MM.1S (cell line): Measurements from ENCODE around the gene GGA2.

Experiments used
- DNase-seq: peaks from one replicate; pipeline ENCODE4 v3.0.0-alpha.2; 2015
- H2AFZ ChIP-seq: fragments of 300-600 bp; sonication (generic); 2 replicates; pipeline ENCODE4 v1.6.0; 2016; ENCODE audit warnings: antibody characterized with exemption, low read length
- H3F3A ChIP-seq: fragments of 300-600 bp; sonication (generic); 2 replicates; pipeline ENCODE4 v1.6.1; 2016; ENCODE audit warnings: mild to moderate bottlenecking, antibody characterized with exemption, low read length, moderate library complexity, mixed read lengths; ENCODE audit not compliant: insufficient read depth
- H3K27ac ChIP-seq: fragments of 300-600 bp; sonication (generic); 2 replicates; pipeline ENCODE4 v1.5.1; 2016; ENCODE audit warnings: mild to moderate bottlenecking, low read length
- H3K27me3 ChIP-seq: fragments of 300-600 bp; sonication (generic); replicated peaks from 2 replicates; pipeline ENCODE4 v1.6.0; 2016; ENCODE audit warnings: low read length; ENCODE audit not compliant: insufficient read depth
- H3K36me3 ChIP-seq: fragments of 300-600 bp; sonication (generic); replicated peaks from 2 replicates; pipeline ENCODE4 v1.6.1; 2016; ENCODE audit warnings: mild to moderate bottlenecking, low read length, mixed read lengths; ENCODE audit not compliant: insufficient read depth
- H3K4me1 ChIP-seq: fragments of 300-600 bp; sonication (generic); 2 replicates; pipeline ENCODE4 v1.6.1; 2016; ENCODE audit warnings: low read length, mixed read lengths
- H3K4me2 ChIP-seq: fragments of 300-600 bp; sonication (generic); 2 replicates; pipeline ENCODE4 v1.6.0; 2016; ENCODE audit warnings: low read depth, low read length
- H3K4me3 ChIP-seq: fragments of 300-600 bp; sonication (generic); 2 replicates; pipeline ENCODE4 v1.5.1; 2016; ENCODE audit warnings: low read length, mixed read lengths
- H3K79me2 ChIP-seq: fragments of 300-600 bp; sonication (generic); 2 replicates; pipeline ENCODE4 v1.6.1; 2016; ENCODE audit warnings: mixed run types, low read length, mixed read lengths
- H3K9ac ChIP-seq: fragments of 300-600 bp; sonication (generic); 2 replicates; pipeline ENCODE4 v1.6.1; 2016; ENCODE audit warnings: low read length, mixed read lengths
- H3K9me2 ChIP-seq: fragments of 300-600 bp; sonication (generic); replicated peaks from 2 replicates; pipeline ENCODE4 v1.6.1; 2016; ENCODE audit warnings: mild to moderate bottlenecking, low read length, mixed read lengths; ENCODE audit not compliant: insufficient read depth
- H3K9me3 ChIP-seq: fragments of 300-600 bp; sonication (generic); replicated peaks from 2 replicates; pipeline ENCODE4 v1.6.1; 2016; ENCODE audit warnings: mild to moderate bottlenecking, low read length, mixed read lengths; ENCODE audit not compliant: insufficient read depth
- H4K20me1 ChIP-seq: fragments of 300-600 bp; sonication (generic); 2 replicates; pipeline ENCODE4 v1.6.1; 2016; ENCODE audit warnings: mild to moderate bottlenecking, low read length, moderate library complexity, mixed read lengths; ENCODE audit not compliant: insufficient read depth
- CTCF ChIP-seq: fragments of 300-600 bp; sonication (generic); IDR thresholded peaks from 2 replicates; pipeline ENCODE4 v1.5.1; 2016; ENCODE audit warnings: antibody characterized with exemption, low read length, mixed read lengths
- EZH2 ChIP-seq: fragments of 300-600 bp; sonication (generic); optimal IDR thresholded peaks from 2 replicates; pipeline ENCODE3; 2017; ENCODE audit warnings: low read depth, mild to moderate bottlenecking, antibody characterized with exemption, low read length, mixed read lengths
- EZH2phosphoT487 ChIP-seq: fragments of 300-600 bp; sonication (generic); IDR thresholded peaks from 2 replicates; pipeline ENCODE4 v1.6.1; 2018; ENCODE audit warnings: antibody characterized with exemption, low read length

GGA2 gene

DNA sequence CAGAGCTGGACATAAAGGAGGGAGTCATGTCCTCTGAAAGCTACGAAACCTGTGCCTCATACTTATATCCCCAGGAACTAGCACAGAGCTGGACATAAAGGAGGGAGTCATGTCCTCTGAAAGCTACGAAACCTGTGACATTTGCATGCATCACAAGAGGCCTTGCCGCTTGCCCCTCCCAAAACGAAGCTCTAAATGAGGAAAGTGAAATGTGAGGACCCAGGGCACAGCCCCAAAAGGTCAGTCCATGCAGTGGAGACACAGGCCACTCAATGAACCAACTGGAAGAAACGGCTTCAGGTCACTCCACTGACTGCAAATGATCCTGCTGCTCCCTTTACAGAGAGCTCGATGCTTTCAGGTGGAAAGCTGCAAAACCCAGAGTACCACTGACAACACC is 95.6 kb downstream of the GGA2 start:
- H3K79me2 ChIP-seq = no peaks in the 10 kb centered on the region
- H3K4me3 ChIP-seq = no peak overlapping the region
- H3K4me2 ChIP-seq = no peak overlapping the region
- no peaks in the 10 kb centered on the region for H3F3A ChIP-seq
- H3K4me1 ChIP-seq = no peaks in the 10 kb centered on the region
- H4K20me1 ChIP-seq = no peaks in the 10 kb centered on the region
- no peak for TF ChIP-seq EZH2phosphoT487
- no peak for TF ChIP-seq CTCF
- no peak for TF ChIP-seq EZH2
- H3K27me3 ChIP-seq = no peaks in the 10 kb centered on the region
- no peaks in the 10 kb centered on the region for H3K36me3 ChIP-seq
- no peak overlapping the region for H2AFZ ChIP-seq
- DNase-seq = no peak
- no peaks in the 10 kb centered on the region for H3K9me3 ChIP-seq
- H3K9ac ChIP-seq = no peak overlapping the region
- no peak overlapping the region for H3K27ac ChIP-seq
- no peaks in the 10 kb centered on the region for H3K9me2 ChIP-seq
